HG02970 (cell line): ENCODE data around the gene COQ3.

ENCODE experiments used
- ATAC-seq: cut with Tn5 transposase; IDR thresholded peaks from one replicate; pipeline ENCODE4 v1.9.1; 2021; ENCODE audit warnings: mild to moderate bottlenecking, moderate library complexity, moderate number of reproducible peaks; ENCODE audit not compliant: unreplicated experiment, low FRiP score

Gene COQ3

DNA sequence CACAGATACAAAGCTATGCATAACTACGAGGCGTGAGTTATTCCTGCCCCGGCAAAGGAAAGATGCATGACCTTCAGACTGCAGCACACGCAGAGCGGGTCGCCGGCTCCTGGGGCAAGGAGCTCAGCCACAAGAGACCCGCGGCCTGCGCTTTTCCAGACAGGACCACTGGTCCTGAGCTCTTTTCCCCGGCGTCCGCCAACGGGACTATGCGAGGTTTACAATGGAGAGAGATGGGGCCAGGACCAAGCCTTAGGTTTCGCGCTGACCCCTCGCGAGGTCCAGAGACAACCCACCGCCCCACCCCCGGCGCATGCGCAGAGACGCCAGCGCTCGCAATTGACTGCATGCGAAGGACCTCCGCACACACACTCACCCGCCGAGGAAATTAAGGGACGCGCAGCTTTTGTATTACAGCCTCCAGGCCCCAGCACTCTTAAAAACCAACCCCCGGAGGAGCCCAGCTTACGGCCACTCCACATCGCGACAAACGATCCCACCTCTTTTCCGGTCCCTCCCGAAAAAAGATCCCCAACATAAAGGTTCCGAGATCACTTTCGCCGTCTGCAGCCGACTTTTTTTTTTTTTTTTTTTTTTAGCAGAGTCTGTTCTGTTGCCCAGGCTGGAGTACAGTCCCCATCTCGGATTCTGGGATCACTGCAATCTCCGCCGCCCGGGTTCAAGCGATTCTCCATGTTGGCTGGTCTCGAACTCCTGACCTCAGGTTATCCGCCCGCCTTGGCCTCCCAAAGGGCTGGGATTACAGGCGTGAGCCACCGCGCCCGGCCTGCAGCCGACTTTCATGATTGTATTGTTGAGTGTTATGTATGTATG lies at the start of gene COQ3:
Gene COQ3, minus strand, starts transcription at position 498 of the 834 bp plus-strand sequence. Its CDS starts 16 bp downstream, at position 482.
- peak; percentile 80 for ATAC-seq

DNA sequence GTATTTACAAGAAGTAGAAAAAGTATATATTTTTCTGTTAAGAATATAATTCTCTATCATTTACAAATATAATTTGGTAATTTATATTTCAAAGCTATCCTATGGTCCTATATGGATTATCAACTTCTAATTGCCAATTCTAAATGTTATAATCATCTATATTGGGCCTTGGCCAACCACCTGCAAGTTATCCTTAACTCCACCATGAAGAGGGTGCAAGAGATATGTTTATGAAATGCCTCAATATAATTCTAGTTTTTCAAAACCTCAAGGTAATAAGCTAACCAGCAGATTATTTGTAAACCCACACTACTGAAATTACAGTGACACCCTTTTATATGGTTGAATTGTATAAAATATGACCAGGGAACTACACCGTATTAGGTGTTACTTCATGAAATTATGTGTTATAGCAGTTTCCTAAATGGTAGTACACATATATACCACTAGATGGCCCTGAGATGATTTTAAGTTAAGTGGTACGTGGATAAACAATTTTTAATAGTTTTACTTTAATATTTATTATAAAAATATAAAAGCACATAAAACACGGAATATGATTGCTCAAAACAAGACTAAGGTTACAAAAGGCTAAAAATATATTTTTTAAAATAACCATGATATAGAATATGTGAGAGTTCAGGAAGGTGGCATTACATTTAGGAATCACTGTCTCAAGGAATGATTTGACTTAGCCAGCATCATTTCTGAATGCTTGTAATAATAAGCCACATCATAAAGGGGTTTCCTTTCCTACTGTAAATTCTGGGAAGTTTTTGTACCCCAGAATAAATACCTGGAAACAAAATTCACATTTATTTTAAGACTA lies 40.9 kb upstream of the COQ3 start:
- no peak for ATAC-seq

GRCh38 chr6:99432877-99433276 lies 38.9 kb upstream of the COQ3 start:
- no peak for ATAC-seq

DNA sequence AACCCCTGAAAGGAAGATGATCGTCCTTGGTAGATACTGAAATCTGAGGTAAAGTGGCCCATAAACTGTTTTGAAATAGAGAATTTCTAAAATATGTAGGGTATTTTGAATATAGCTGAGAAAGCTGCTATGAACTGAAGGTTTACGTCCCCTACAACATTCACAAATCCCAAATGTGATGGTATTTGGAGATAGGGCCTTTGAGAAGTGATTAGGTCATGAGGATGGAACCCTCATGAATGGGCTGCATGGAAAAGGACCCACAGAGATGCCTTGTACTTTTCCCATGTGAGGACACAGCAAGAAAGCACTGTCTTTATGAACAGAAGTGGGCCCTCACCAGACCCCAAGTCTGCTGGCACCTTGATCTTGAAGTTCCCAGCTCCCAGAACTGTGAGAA lies 37.9 kb upstream of the COQ3 start:
- no peak for ATAC-seq

- no peak for ATAC-seq
These were observed 34.0 kb upstream of the COQ3 start for GRCh38 chr6:99427988-99428387.

GRCh38 chr6:99426451-99426757 lies 32.4 kb upstream of the COQ3 start:
- no peak for ATAC-seq

- ATAC-seq = peak; percentile 54
These were observed 31.9 kb upstream of the COQ3 start for GRCh38 chr6:99425647-99426450.

DNA sequence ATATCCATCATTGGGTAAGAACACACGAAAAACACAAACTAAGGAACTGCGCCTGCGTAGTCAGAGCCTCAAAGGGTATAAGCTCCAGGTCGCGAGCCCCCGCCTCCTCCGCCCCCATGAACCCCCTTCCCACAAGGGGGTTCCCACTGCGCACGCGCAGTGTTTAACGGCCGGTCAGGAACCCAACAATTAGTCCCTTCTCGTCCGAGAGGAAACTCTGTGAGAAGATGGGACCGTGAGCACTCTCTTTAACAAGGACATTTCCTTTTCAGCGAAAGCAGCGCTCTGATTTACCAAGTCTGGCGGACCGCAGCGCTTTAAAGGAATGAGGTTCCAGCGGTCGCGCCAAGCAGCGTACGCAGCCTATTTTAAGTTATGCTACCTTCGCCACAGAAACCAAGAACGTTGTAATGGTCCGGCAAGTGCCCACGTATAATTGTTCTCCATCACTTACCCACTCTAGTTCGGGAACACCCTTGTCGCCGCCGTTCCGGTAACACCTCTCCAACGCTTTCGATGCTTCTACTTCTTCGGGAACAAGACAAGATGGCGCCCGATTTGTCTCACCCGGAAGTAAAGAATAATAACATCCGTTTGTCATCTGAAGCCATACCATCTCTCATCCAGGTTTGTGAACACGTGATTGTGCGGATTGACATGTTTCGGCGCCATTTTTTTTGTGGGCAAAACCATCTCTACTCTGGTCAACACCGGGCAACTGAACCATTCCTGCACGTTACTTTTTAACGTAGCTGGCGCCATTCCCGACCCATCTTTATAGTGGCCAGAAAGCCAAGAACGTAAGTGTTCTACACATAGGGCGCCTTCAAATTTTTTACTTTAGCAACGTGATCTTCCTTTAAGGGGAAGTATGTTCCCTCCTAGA lies 31.0 kb upstream of the COQ3 start, which contains the start of gene PNISR:
Gene PNISR, minus strand, starts transcription at position 548 of the 886 bp plus-strand sequence. CDS start 10,649 bp downstream, outside the sequence.
- peak; percentile 79 for ATAC-seq

DNA sequence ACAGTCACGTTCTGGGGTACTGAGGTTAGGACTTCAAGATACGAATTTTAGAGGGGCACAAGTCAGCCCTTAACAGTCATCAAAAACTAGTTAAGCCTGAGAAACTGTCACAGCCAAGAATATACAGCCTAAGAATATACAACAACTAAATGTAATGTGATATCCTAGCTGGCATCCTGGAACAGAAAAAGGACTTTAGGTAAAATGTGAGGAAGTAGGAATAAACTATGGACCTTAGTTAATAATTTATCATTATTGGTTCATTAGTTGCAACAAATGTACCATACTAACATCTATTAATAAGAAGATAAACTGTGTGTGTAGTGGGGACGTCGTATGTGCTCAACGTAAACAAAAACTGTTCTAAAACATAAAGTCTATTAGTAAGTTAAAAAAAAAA lies 30.0 kb upstream of the COQ3 start:
- no peak for ATAC-seq

DNA sequence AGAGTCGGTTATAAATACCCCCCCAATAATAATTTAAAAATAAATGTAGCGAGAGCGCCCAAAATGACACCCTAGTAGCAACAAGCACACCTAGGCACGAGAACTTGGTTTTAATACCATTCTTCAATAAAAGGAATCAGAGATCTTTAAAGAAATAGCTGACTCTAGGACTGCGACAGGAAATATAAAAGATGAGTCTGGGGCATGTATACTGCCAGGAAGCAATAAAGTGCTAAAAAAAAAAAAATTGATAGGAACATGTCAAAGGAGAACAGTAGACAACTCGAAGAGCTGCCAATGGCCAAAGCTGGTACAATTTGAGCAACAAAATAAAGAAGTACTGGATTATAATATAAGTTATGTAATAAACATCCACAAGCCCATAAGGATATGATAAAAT lies 28.9 kb upstream of the COQ3 start:
- ATAC-seq = no peak

- ATAC-seq = peak; percentile 77
These were observed 23.1 kb upstream of the COQ3 start for GRCh38 chr6:99416892-99417767.

DNA sequence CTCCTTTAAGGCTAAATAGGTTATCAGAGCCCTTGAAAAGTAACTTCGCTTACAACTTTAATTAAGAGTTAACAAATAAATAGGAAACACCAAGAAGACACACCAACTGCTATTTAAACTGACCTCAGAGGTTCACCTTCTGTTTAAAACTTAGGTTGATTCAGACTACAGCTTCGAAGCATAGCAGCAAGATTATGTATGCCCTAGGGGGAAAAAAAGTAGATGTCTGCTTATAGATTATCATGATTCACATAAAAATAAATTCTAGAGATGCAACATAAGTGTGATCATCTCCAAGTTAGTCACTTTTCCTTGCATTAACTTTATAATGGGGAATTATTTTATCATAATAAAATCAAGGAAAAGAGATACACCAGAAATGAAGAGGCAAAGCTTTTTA lies 22.2 kb upstream of the COQ3 start:
- ATAC-seq = no peak

GRCh38 chr6:99415446-99415845 lies 21.5 kb upstream of the COQ3 start:
- no peak for ATAC-seq

DNA sequence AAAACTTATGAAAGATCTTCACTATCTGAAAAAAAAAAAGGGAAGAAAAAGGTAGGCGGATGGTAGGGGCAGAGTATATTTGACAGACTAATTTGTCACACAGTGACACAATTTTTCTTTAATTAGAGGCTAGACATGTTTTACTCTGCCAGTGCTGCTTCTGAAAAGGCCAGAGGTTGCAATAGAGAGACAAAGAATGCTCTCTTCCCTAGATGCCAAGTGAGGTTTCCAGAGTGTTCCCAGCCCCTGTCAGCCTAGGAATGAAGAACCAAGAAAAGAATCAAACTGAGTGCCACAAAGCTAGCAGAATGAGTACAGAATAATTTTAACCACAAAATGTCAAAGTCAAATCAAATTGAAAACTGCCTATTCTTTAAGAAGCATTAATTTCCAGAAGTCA lies 18.1 kb upstream of the COQ3 start:
- ATAC-seq = no peak

GRCh38 chr6:99409672-99410071 lies 15.7 kb upstream of the COQ3 start:
- no peak for ATAC-seq

GRCh38 chr6:99407076-99407475 lies 13.1 kb upstream of the COQ3 start:
- no peak for ATAC-seq

DNA sequence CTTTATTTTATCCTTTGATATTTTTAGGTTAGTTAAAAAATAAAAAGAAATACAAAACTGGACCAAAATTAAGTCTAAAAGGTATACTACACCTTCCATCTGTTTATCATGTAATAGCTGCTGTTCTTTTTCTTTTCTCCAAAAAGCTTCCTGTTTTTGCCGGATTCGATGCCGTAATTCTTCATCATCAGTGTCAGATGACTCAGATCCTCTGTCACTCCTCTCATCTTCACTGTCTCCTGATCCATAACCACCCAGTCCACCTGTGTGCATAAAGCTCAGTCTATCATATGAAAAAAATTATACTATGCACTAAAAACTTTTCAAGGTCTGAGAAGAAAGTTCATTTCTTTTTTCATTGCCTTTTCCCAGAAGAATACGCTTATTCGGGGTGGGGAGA lies 8.5 kb upstream of the COQ3 start:
- ATAC-seq = no peak

GRCh38 chr6:99397287-99397686 lies 3.3 kb upstream of the COQ3 start:
- no peak for ATAC-seq

DNA sequence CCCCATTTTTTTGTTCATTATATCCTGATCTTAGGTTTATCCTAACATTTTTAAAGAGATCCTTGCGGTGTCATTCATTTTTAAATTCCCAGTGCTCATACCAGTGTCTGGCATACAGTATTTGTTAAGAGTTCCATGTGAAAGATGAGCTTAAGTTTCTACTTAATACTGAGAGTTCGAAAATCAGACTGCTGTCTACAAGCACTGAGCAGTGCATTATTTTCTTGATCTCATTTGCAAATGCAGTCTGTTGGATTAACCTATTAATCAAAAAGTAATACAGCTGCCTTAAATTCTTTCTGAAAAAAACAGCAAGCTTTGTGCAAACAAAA lies 663 bp downstream of the COQ3 start:
- peak; percentile 20 for ATAC-seq
